ENCODE results near the gene DDX39A.

Gene DDX39A

GRCh38 chr19:14395262-14395661 is 23.9 kb downstream of the DDX39A start:
- H3K9ac ChIP-seq (ENCODE audit: low read depth, low read length), result no peak overlapping the region
- no peaks in the 10 kb centered on the region for H3K9me3 ChIP-seq (replicated peaks; ENCODE audit: low read length)
- no peak overlapping the region for H3K4me2 ChIP-seq (ENCODE audit: low read length)
- no peaks in the 10 kb centered on the region for H3K4me1 ChIP-seq (ENCODE audit: control insufficient read depth, insufficient read depth, low read length)
- no peaks in the 10 kb centered on the region for H3K27me3 ChIP-seq (ENCODE audit: control insufficient read depth, insufficient read depth, low read length)
- peaks cover 44% of the 10 kb centered on the region for H3K36me3 ChIP-seq (ENCODE audit: insufficient read depth, low read length)
- no peak overlapping the region for H3K4me3 ChIP-seq (ENCODE audit: low read length)

- H3K4me2 ChIP-seq (ENCODE audit: low read length), result no peak overlapping the region
- H3K9me3 ChIP-seq (replicated peaks; ENCODE audit: low read length), result no peaks in the 10 kb centered on the region
- H3K4me3 ChIP-seq (ENCODE audit: low read length), result no peak overlapping the region
- H3K9ac ChIP-seq (ENCODE audit: low read depth, low read length), result no peak overlapping the region
- no peaks in the 10 kb centered on the region for H3K4me1 ChIP-seq (ENCODE audit: control insufficient read depth, insufficient read depth, low read length)
- peaks cover 44% of the 10 kb centered on the region for H3K36me3 ChIP-seq (ENCODE audit: insufficient read depth, low read length)
- no peaks in the 10 kb centered on the region for H3K27me3 ChIP-seq (ENCODE audit: control insufficient read depth, insufficient read depth, low read length)
Observed at GRCh38 chr19:14394167-14394566, 25.0 kb downstream of the DDX39A start.

GRCh38 chr19:14393329-14393728 is 25.8 kb downstream of the DDX39A start:
- H3K4me2 ChIP-seq (ENCODE audit: low read length), result no peak overlapping the region
- H3K9ac ChIP-seq (ENCODE audit: low read depth, low read length), result no peak overlapping the region
- peaks cover 48% of the 10 kb centered on the region for H3K36me3 ChIP-seq (ENCODE audit: insufficient read depth, low read length)
- no peaks in the 10 kb centered on the region for H3K4me1 ChIP-seq (ENCODE audit: control insufficient read depth, insufficient read depth, low read length)
- no peak overlapping the region for H3K4me3 ChIP-seq (ENCODE audit: low read length)
- H3K27me3 ChIP-seq (ENCODE audit: control insufficient read depth, insufficient read depth, low read length), result no peaks in the 10 kb centered on the region
- no peaks in the 10 kb centered on the region for H3K9me3 ChIP-seq (replicated peaks; ENCODE audit: low read length)

- Histone ChIP-seq H3K4me2 (ENCODE audit: low read length) (no peak overlapping the region), H3K9me3 (replicated peaks; ENCODE audit: low read length) (no peaks in the 10 kb centered on the region), H3K4me3 (ENCODE audit: low read length) (no peak overlapping the region), H3K27me3 (ENCODE audit: control insufficient read depth, insufficient read depth, low read length) (no peaks in the 10 kb centered on the region), H3K36me3 (ENCODE audit: insufficient read depth, low read length) (peaks cover 47% of the 10 kb centered on the region), H3K9ac (ENCODE audit: low read depth, low read length) (no peak overlapping the region), H3K4me1 (ENCODE audit: control insufficient read depth, insufficient read depth, low read length) (no peaks in the 10 kb centered on the region)
Observed at GRCh38 chr19:14391156-14391821, 27.9 kb downstream of the DDX39A start.

- H3K4me3 ChIP-seq (ENCODE audit: low read length), result no peak overlapping the region
- H3K9ac ChIP-seq (ENCODE audit: low read depth, low read length), result no peak overlapping the region
- no peak overlapping the region for H3K4me2 ChIP-seq (ENCODE audit: low read length)
- no peaks in the 10 kb centered on the region for H3K4me1 ChIP-seq (ENCODE audit: control insufficient read depth, insufficient read depth, low read length)
- H3K36me3 ChIP-seq (ENCODE audit: insufficient read depth, low read length), result peaks cover 40% of the 10 kb centered on the region
- H3K9me3 ChIP-seq (replicated peaks; ENCODE audit: low read length), result no peaks in the 10 kb centered on the region
- H3K27me3 ChIP-seq (ENCODE audit: control insufficient read depth, insufficient read depth, low read length), result no peaks in the 10 kb centered on the region
Observed at GRCh38 chr19:14390548-14390947, 28.6 kb downstream of the DDX39A start.

GRCh38 chr19:14385492-14385891 is 33.6 kb downstream of the DDX39A start:
- H3K36me3 ChIP-seq (ENCODE audit: insufficient read depth, low read length), result peaks cover 7% of the 10 kb centered on the region
- no peaks in the 10 kb centered on the region for H3K9me3 ChIP-seq (replicated peaks; ENCODE audit: low read length)
- no peak overlapping the region for H3K4me2 ChIP-seq (ENCODE audit: low read length)
- no peak overlapping the region for H3K9ac ChIP-seq (ENCODE audit: low read depth, low read length)
- H3K27me3 ChIP-seq (ENCODE audit: control insufficient read depth, insufficient read depth, low read length), result no peaks in the 10 kb centered on the region
- H3K4me1 ChIP-seq (ENCODE audit: control insufficient read depth, insufficient read depth, low read length), result peaks cover 30% of the 10 kb centered on the region
- H3K4me3 ChIP-seq (ENCODE audit: low read length), result no peak overlapping the region

- Histone ChIP-seq H3K27me3 (ENCODE audit: control insufficient read depth, insufficient read depth, low read length) (no peaks in the 10 kb centered on the region), H3K4me2 (ENCODE audit: low read length) (peak overlapping the region; percentile 79), H3K9me3 (replicated peaks; ENCODE audit: low read length) (no peaks in the 10 kb centered on the region), H3K4me1 (ENCODE audit: control insufficient read depth, insufficient read depth, low read length) (peaks cover 32% of the 10 kb centered on the region), H3K9ac (ENCODE audit: low read depth, low read length) (peak overlapping the region; percentile 57), H3K4me3 (ENCODE audit: low read length) (peak overlapping the region; percentile 63), H3K36me3 (ENCODE audit: insufficient read depth, low read length) (peaks cover 7% of the 10 kb centered on the region)
Observed at GRCh38 chr19:14383661-14384555, 35.2 kb downstream of the DDX39A start.

- Histone ChIP-seq H3K27me3 (ENCODE audit: control insufficient read depth, insufficient read depth, low read length) (no peaks in the 10 kb centered on the region), H3K36me3 (ENCODE audit: insufficient read depth, low read length) (no peaks in the 10 kb centered on the region), H3K4me3 (ENCODE audit: low read length) (peak overlapping the region; percentile 81), H3K9ac (ENCODE audit: low read depth, low read length) (peak overlapping the region; percentile 86), H3K9me3 (replicated peaks; ENCODE audit: low read length) (no peaks in the 10 kb centered on the region), H3K4me1 (ENCODE audit: control insufficient read depth, insufficient read depth, low read length) (peaks cover 32% of the 10 kb centered on the region), H3K4me2 (ENCODE audit: low read length) (peak overlapping the region; percentile 93)
Observed at GRCh38 chr19:14381689-14382474, 37.3 kb downstream of the DDX39A start.

GRCh38 chr19:14379294-14380065 is 39.7 kb downstream of the DDX39A start:
- Histone ChIP-seq H3K36me3 (ENCODE audit: insufficient read depth, low read length) (no peaks in the 10 kb centered on the region), H3K9ac (ENCODE audit: low read depth, low read length) (no peak overlapping the region), H3K4me3 (ENCODE audit: low read length) (no peak overlapping the region), H3K4me1 (ENCODE audit: control insufficient read depth, insufficient read depth, low read length) (peaks cover 39% of the 10 kb centered on the region), H3K9me3 (replicated peaks; ENCODE audit: low read length) (no peaks in the 10 kb centered on the region), H3K27me3 (ENCODE audit: control insufficient read depth, insufficient read depth, low read length) (no peaks in the 10 kb centered on the region), H3K4me2 (ENCODE audit: low read length) (no peak overlapping the region)

GRCh38 chr19:14378890-14379289 is 40.3 kb downstream of the DDX39A start:
- Histone ChIP-seq H3K4me1 (ENCODE audit: control insufficient read depth, insufficient read depth, low read length) (peaks cover 33% of the 10 kb centered on the region), H3K9ac (ENCODE audit: low read depth, low read length) (no peak overlapping the region), H3K4me2 (ENCODE audit: low read length) (no peak overlapping the region), H3K27me3 (ENCODE audit: control insufficient read depth, insufficient read depth, low read length) (no peaks in the 10 kb centered on the region), H3K4me3 (ENCODE audit: low read length) (no peak overlapping the region), H3K36me3 (ENCODE audit: insufficient read depth, low read length) (no peaks in the 10 kb centered on the region), H3K9me3 (replicated peaks; ENCODE audit: low read length) (no peaks in the 10 kb centered on the region)

GRCh38 chr19:14377883-14378328 is 41.2 kb downstream of the DDX39A start:
- Histone ChIP-seq H3K9me3 (replicated peaks; ENCODE audit: low read length) (no peaks in the 10 kb centered on the region), H3K27me3 (ENCODE audit: control insufficient read depth, insufficient read depth, low read length) (no peaks in the 10 kb centered on the region), H3K4me3 (ENCODE audit: low read length) (no peak overlapping the region), H3K36me3 (ENCODE audit: insufficient read depth, low read length) (no peaks in the 10 kb centered on the region), H3K9ac (ENCODE audit: low read depth, low read length) (no peak overlapping the region), H3K4me1 (ENCODE audit: control insufficient read depth, insufficient read depth, low read length) (peaks cover 27% of the 10 kb centered on the region), H3K4me2 (ENCODE audit: low read length) (no peak overlapping the region)

All from skeletal muscle satellite cell (primary cell).